Vagina (tissue), 2 donors: ENCODE measurements around the gene RPL34. TPM values are rescaled to one million over a fixed set of nuclear protein-coding genes. Genes with fewer than 3 reads are reported as not detected.

Source experiments
- DNase-seq, 2 donors: peaks; one replicate each; pipeline ENCODE4 v3.0.0-alpha.2; 2017; ENCODE audit errors: extremely low spot score in 2 of 2
- H3K27ac ChIP-seq: fragments of 200-600 bp; sonication (generic); one replicate; pipeline ENCODE4 v1.5.1; 2019
- H3K27me3 ChIP-seq: fragments of 200-600 bp; sonication (generic); one replicate; pipeline ENCODE4 v1.5.1; 2019
- H3K36me3 ChIP-seq, 2 donors: fragments of 200-600 bp; sonication (generic); one replicate each; pipeline ENCODE4 v1.5.1; 2017 to 2019
- H3K4me1 ChIP-seq: fragments of 200-600 bp; sonication (generic); one replicate; pipeline ENCODE4 v1.5.1; 2019
- H3K4me3 ChIP-seq, 2 donors: fragments of 200-600 bp; sonication (generic); 1 replicate in 1 of 2; 2 replicates in 1 of 2; pipeline ENCODE4 v1.5.1; 2016 to 2019
- H3K9me3 ChIP-seq: fragments of 200-600 bp; sonication (generic); one replicate; pipeline ENCODE4 v1.5.1; 2019
- POLR2A ChIP-seq, 2 donors: fragments of 450-650 bp; IDR thresholded peaks; one replicate each; pipeline ENCODE4 v1.6.1; 2017; ENCODE audit warnings: antibody characterized with exemption in 2 of 2, mild to moderate bottlenecking in 2 of 2, moderate library complexity in 2 of 2
- POLR2AphosphoS5 ChIP-seq, 2 donors: sonication (generic); formaldehyde crosslinking; IDR thresholded peaks; one replicate each; pipeline ENCODE4 v1.9.0; 2017; ENCODE audit warnings: antibody characterized with exemption in 2 of 2, mild to moderate bottlenecking in 2 of 2, low read depth in 1 of 2; ENCODE audit not compliant: insufficient read depth in 1 of 2
- intact Hi-C: fragments of 100-400 bp; cut with DNase I; formaldehyde crosslinking; loops from one replicate; pipeline ENCODE4 v1.15.1; 2023
- total RNA-seq: library from RNA; depleted of rRNA; stranded (reverse); fragments of >200 nt; gene quantifications from one replicate; pipeline ENCODE4 v1.2.3, GENCODE V29; 2016
- TF ChIP-seq, protein P1 (sequence below), 3 experiments: fragments of 450-650 bp in 2 of 3; fragments of 200-600 bp in 1 of 3; sonication (generic) in 1 of 3; IDR thresholded peaks; one replicate each; pipeline ENCODE4 v1.5.1; 2017 to 2019; ENCODE audit warnings: antibody characterized with exemption in 3 of 3, mild to moderate bottlenecking in 2 of 3, moderate library complexity in 2 of 3

RPL34 gene
- total RNA-seq, 1 donor from 2014 or later: 1,086 TPM

DNA sequence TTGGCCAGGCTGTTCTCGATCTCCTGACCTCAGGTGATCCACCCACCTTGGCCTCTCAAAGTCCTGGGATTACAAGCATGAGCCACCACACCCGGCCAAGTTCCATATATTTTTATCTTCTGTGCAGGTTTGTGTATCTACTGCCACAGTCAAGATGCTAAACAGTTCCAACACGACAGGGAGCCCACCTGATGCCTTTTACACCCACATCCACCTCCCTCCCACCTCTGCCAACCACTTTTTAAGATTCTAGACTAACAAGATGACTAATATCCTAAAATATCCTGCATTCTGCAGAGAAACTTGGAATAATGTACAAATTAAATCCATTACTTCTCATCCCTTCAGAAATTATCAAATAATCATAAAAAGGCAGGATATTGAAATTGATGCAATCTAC is 19.3 kb upstream of the RPL34 start:
- H3K36me3 ChIP-seq: no peaks in the 10 kb centered on the region
- intact Hi-C loops: no loop called here
- H3K4me3 ChIP-seq: no peak overlapping the region
- no peaks in the 10 kb centered on the region for H3K27me3 ChIP-seq
- no peak overlapping the region for H3K27ac ChIP-seq
- H3K9me3 ChIP-seq: no peaks in the 10 kb centered on the region
- no peak for DNase-seq
- no peak for TF ChIP-seq POLR2AphosphoS5 (IDR thresholded peaks at IDR 0.05; ENCODE audit: insufficient read depth in 1 of 2, low read depth in 1 of 2)
- TF ChIP-seq, protein P1, sequence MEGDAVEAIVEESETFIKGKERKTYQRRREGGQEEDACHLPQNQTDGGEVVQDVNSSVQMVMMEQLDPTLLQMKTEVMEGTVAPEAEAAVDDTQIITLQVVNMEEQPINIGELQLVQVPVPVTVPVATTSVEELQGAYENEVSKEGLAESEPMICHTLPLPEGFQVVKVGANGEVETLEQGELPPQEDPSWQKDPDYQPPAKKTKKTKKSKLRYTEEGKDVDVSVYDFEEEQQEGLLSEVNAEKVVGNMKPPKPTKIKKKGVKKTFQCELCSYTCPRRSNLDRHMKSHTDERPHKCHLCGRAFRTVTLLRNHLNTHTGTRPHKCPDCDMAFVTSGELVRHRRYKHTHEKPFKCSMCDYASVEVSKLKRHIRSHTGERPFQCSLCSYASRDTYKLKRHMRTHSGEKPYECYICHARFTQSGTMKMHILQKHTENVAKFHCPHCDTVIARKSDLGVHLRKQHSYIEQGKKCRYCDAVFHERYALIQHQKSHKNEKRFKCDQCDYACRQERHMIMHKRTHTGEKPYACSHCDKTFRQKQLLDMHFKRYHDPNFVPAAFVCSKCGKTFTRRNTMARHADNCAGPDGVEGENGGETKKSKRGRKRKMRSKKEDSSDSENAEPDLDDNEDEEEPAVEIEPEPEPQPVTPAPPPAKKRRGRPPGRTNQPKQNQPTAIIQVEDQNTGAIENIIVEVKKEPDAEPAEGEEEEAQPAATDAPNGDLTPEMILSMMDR (IDR thresholded peaks at IDR 0.05): no peak
- no peak for TF ChIP-seq POLR2A (IDR thresholded peaks at IDR 0.05)
- no peaks in the 10 kb centered on the region for H3K4me1 ChIP-seq

DNA sequence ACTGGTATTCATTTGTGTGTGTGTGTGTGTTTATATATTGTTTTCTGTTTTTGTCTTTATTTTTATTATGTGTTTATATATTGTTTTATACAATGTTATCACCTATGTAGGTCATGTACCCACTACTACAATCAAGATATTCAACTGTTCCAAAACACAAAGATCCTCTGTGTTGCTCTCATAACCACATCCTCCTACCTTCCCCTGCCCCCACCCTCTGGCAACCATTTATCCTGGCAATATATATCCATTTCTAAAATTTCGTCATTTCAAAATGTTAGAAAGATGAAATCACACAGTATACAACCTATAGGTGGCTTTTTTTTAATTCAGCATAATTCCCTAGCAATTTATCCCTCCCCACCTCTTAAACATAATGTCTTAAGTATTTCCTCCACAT is 18.8 kb upstream of the RPL34 start:
- TF ChIP-seq, protein P1 (IDR thresholded peaks at IDR 0.05): no peak
- TF ChIP-seq POLR2A (IDR thresholded peaks at IDR 0.05) (no peak), POLR2AphosphoS5 (IDR thresholded peaks at IDR 0.05; ENCODE audit: insufficient read depth in 1 of 2, low read depth in 1 of 2) (no peak)
- Histone ChIP-seq H3K4me1 (no peaks in the 10 kb centered on the region), H3K4me3 (no peak overlapping the region), H3K36me3 (no peaks in the 10 kb centered on the region), H3K9me3 (no peaks in the 10 kb centered on the region), H3K27ac (no peak overlapping the region), H3K27me3 (no peaks in the 10 kb centered on the region)
- intact Hi-C loops: no loop called here
- DNase-seq: no peak

DNA sequence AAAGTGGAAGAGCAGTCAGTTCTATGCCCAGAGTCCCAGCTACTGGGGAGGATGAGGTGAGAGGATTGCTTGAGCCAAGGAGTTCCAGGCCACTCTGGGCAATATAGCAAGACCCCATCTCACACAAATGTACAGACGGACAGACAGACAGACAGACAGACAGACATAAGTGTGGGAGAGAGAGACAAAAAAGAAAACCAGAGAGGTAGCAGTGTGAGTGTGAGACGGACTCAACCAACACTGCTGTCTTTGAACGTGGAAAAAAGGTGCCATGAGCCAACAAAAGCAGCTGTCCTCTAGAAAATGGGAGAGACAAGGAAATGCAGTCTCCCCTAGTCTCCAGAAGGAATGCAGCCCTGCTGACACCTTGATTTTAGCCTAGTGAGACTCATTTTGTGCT is 18.2 kb upstream of the RPL34 start:
- DNase-seq: no peak
- intact Hi-C loops: no loop called here
- no peak overlapping the region for H3K4me3 ChIP-seq
- H3K27me3 ChIP-seq: no peaks in the 10 kb centered on the region
- no peaks in the 10 kb centered on the region for H3K36me3 ChIP-seq
- no peak for TF ChIP-seq POLR2A (IDR thresholded peaks at IDR 0.05)
- TF ChIP-seq, protein P1 (IDR thresholded peaks at IDR 0.05): no peak
- TF ChIP-seq POLR2AphosphoS5 (IDR thresholded peaks at IDR 0.05; ENCODE audit: insufficient read depth in 1 of 2, low read depth in 1 of 2): no peak
- no peak overlapping the region for H3K27ac ChIP-seq
- H3K9me3 ChIP-seq: no peaks in the 10 kb centered on the region
- no peaks in the 10 kb centered on the region for H3K4me1 ChIP-seq

DNA sequence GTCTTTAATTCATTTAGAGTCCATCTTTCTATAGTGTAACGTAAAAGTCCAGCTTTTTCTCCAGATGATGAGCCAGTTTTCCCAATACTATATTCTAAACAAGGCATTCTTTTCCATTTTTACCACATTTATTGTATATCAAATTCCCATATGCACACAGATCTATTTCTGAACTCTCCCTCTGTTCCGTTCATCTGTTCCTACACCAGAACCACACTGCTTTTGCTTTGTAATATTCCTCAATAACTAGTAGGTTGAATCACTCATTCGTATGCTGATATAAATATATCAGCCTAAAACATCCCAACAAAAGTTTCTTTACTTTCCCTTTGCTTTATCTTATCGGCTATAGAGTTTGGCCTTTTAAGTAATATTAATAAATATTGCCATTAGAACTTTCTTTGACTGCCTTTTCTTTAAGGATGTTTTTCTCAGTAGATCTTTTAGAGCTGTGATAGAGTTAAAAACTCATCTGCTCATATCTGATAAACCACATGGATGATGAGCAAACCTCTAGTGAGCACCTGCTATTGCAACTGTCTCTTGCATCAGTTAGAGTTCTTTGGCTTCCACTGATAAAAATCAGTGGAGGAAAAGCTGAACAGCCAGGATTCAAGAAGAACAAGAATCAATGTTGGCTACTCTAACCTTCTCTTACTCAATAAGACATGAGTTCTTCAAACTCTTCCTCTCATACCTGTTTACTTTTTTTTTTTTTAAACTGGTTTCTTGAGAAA is 13.1 kb upstream of the RPL34 start:
- DNase-seq: no peak
- H3K9me3 ChIP-seq: no peaks in the 10 kb centered on the region
- TF ChIP-seq POLR2A (IDR thresholded peaks at IDR 0.05) (no peak), POLR2AphosphoS5 (IDR thresholded peaks at IDR 0.05; ENCODE audit: insufficient read depth in 1 of 2, low read depth in 1 of 2) (no peak)
- TF ChIP-seq, protein P1 (IDR thresholded peaks at IDR 0.05): no peak
- no peak overlapping the region for H3K27ac ChIP-seq
- no peaks in the 10 kb centered on the region for H3K27me3 ChIP-seq
- H3K36me3 ChIP-seq: no peaks in the 10 kb centered on the region
- H3K4me3 ChIP-seq: no peak overlapping the region
- intact Hi-C loops: no loop called here
- no peaks in the 10 kb centered on the region for H3K4me1 ChIP-seq

DNA sequence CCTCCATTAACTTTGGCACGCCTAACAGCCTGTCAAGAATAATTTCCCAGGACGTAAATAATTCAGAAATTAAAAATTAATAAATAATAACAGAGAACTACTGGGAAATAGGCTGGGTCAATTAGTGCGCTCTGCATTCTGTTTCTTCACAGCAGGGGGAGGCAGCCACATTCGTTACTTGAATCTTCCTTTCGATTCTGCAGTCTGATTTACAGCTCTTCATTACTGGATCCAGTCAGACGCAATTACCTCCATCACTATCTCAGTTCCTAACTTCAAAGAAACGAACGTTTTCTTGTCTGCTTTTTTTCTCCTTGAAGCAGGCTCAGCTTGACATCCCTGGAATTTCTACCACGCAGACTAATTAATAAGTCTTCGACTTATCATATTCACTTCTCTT is 9.0 kb upstream of the RPL34 start:
- Histone ChIP-seq H3K4me1 (no peaks in the 10 kb centered on the region), H3K27ac (no peak overlapping the region), H3K4me3 (no peak overlapping the region), H3K27me3 (no peaks in the 10 kb centered on the region), H3K36me3 (no peaks in the 10 kb centered on the region), H3K9me3 (no peaks in the 10 kb centered on the region)
- no peak for DNase-seq
- TF ChIP-seq, protein P1 (IDR thresholded peaks at IDR 0.05): peak in 1 of 3 experiments; percentile 6
- TF ChIP-seq POLR2AphosphoS5 (IDR thresholded peaks at IDR 0.05; ENCODE audit: insufficient read depth in 1 of 2, low read depth in 1 of 2): no peak
- intact Hi-C loops: no loop called here
